Astrocyte of the cerebellum (primary cell): ENCODE data around the gene PBRM1.

Experiments
- DNase-seq: peaks from one replicate; pipeline ENCODE4 v3.0.0-alpha.2; 2011; ENCODE audit warnings: low read depth
- H3K4me3 ChIP-seq: 2 replicates; pipeline ENCODE4 v1.5.1; 2011; ENCODE audit warnings: mild to moderate bottlenecking, low read depth, low read length, moderate library complexity
- CTCF ChIP-seq: IDR thresholded peaks from 2 replicates; pipeline ENCODE4 v1.5.1; 2012; ENCODE audit warnings: low read length, low read depth, moderate library complexity, mild to moderate bottlenecking; ENCODE audit errors: missing control alignments
- in situ Hi-C: cut with HindIII; loops from 2 replicates; pipeline ENCODE4 v1.10.0; 2017; ENCODE audit warnings: low sequenced_read_pairs

PBRM1 gene

GRCh38 chr3:52557011-52557960, 128.4 kb downstream of the PBRM1 start:
- in situ Hi-C loops = no loop called here
- no peak overlapping the region for H3K4me3 ChIP-seq
- no peak for DNase-seq
- no peak for TF ChIP-seq CTCF

GRCh38 chr3:52555056-52555455, 130.7 kb downstream of the PBRM1 start:
- no peak overlapping the region for H3K4me3 ChIP-seq
- in situ Hi-C loops = no loop called here
- TF ChIP-seq CTCF = no peak
- DNase-seq = no peak

- no peak for TF ChIP-seq CTCF
- in situ Hi-C loops = no loop called here
- H3K4me3 ChIP-seq = no peak overlapping the region
- no peak for DNase-seq
These were observed 131.5 kb downstream of the PBRM1 start for GRCh38 chr3:52554026-52554755.

- no peak for TF ChIP-seq CTCF
- no peak overlapping the region for H3K4me3 ChIP-seq
- in situ Hi-C loops = no loop called here
- no peak for DNase-seq
These were observed 133.6 kb downstream of the PBRM1 start for GRCh38 chr3:52552089-52552488.

- TF ChIP-seq CTCF = no peak
- H3K4me3 ChIP-seq = no peak overlapping the region
- in situ Hi-C loops = no loop called here
- no peak for DNase-seq
These were observed 134.6 kb downstream of the PBRM1 start for GRCh38 chr3:52551118-52551517.

- no peak for DNase-seq
- no peak overlapping the region for H3K4me3 ChIP-seq
- TF ChIP-seq CTCF = no peak
- in situ Hi-C loops = no loop called here
These were observed 138.6 kb downstream of the PBRM1 start for GRCh38 chr3:52547143-52547542.
